Measurements from ENCODE around the gene IPO9.
"Not testable (repeated sequence)": the region's sequence is repeated elsewhere in the genome, so short reads cannot be mapped to it uniquely, and the experiment has no call there.

IPO9 gene

GRCh38 chr1:201849372-201850052 lies 20.6 kb downstream of the IPO9 start:
- DNase-seq: no peak

- DNase-seq: no peak
Measured at GRCh38 chr1:201850053-201850397, 21.1 kb downstream of the IPO9 start.

- DNase-seq: no peak
Measured at GRCh38 chr1:201851949-201852348, 23.0 kb downstream of the IPO9 start.

- not testable (repeated sequence) for DNase-seq
Measured at GRCh38 chr1:201856722-201857121, 27.8 kb downstream of the IPO9 start.

- no peak for DNase-seq
Measured at GRCh38 chr1:201859424-201859823, 30.5 kb downstream of the IPO9 start.

GRCh38 chr1:201861448-201861847 lies 32.5 kb downstream of the IPO9 start:
- no peak for DNase-seq

- DNase-seq: no peak
Measured at GRCh38 chr1:201870397-201870796, 41.4 kb downstream of the IPO9 start.

- DNase-seq: no peak
Measured at GRCh38 chr1:201874672-201875071, 45.7 kb downstream of the IPO9 start.

GRCh38 chr1:201876148-201876818 lies 47.3 kb downstream of the IPO9 start:
- no peak for DNase-seq

GRCh38 chr1:201877877-201878401 lies 49.0 kb downstream of the IPO9 start:
- DNase-seq: no peak

- DNase-seq: no peak
Measured at GRCh38 chr1:201880928-201881571, 52.1 kb downstream of the IPO9 start.

- no peak for DNase-seq
Measured at GRCh38 chr1:201881617-201882016, 52.7 kb downstream of the IPO9 start.

- DNase-seq: no peak
Measured at GRCh38 chr1:201882665-201883132, 53.7 kb downstream of the IPO9 start.

GRCh38 chr1:201883266-201883665 lies 54.3 kb downstream of the IPO9 start:
- DNase-seq: no peak

- no peak for DNase-seq
Measured at GRCh38 chr1:201883786-201884185, 54.8 kb downstream of the IPO9 start.

GRCh38 chr1:201884425-201884824 lies 55.5 kb downstream of the IPO9 start:
- no peak for DNase-seq

- no peak for DNase-seq
Measured at GRCh38 chr1:201885531-201886075, 56.6 kb downstream of the IPO9 start.

- DNase-seq: no peak
Measured at GRCh38 chr1:201886103-201886885, 57.3 kb downstream of the IPO9 start.

GRCh38 chr1:201887116-201887866 lies 58.3 kb downstream of the IPO9 start:
- no peak for DNase-seq

GRCh38 chr1:201888282-201889089 lies 59.5 kb downstream of the IPO9 start, which contains the start of gene SHISA4:
TSS of gene SHISA4 (plus strand) at chr1:201888898. CDS start at chr1:201888995, 97 bp downstream.
- no peak for DNase-seq
